SU-DHL-6 (cell line): ENCODE measurements around the gene PTTG1IP.

ENCODE experiments used
- H2AFZ ChIP-seq: fragments of 200-600 bp; sonication (generic); 2 replicates; pipeline ENCODE4 v1.6.1; 2014; ENCODE audit warnings: low read depth, mild to moderate bottlenecking, moderate library complexity, mixed read lengths, antibody characterized with exemption, low read length; ENCODE audit not compliant: severe bottlenecking
- H3F3A ChIP-seq: fragments of 200-600 bp; shearing (Covaris generic); 2 replicates; pipeline ENCODE4 v1.6.0; 2016; ENCODE audit warnings: antibody characterized with exemption, mild to moderate bottlenecking; ENCODE audit not compliant: insufficient read depth
- H3K27ac ChIP-seq: fragments of 200-600 bp; sonication (generic); 2 replicates; pipeline ENCODE4 v1.5.1; 2016; ENCODE audit warnings: low read depth, mild to moderate bottlenecking, low read length, moderate library complexity, mixed read lengths
- H3K27me3 ChIP-seq: fragments of 200-600 bp; sonication (generic), shearing (Covaris generic); 2 replicates; pipeline ENCODE4 v1.6.0; 2014; ENCODE audit warnings: mild to moderate bottlenecking, low read length
- H3K36me3 ChIP-seq: fragments of 200-600 bp; sonication (generic); 2 replicates; pipeline ENCODE4 v1.6.1; 2014; ENCODE audit warnings: mild to moderate bottlenecking, low read length, mixed read lengths
- H3K4me2 ChIP-seq: fragments of 300-600, 200-600 bp; shearing (Covaris generic), sonication (generic); 2 replicates; pipeline ENCODE4 v1.6.0; 2014; ENCODE audit warnings: low read length, low read depth, mild to moderate bottlenecking; ENCODE audit not compliant: poor library complexity, severe bottlenecking
- H3K4me3 ChIP-seq: fragments of 200-600 bp; sonication (generic); 2 replicates; pipeline ENCODE4 v1.5.1; 2014; ENCODE audit warnings: antibody characterized with exemption, low read length, mild to moderate bottlenecking, mixed read lengths; ENCODE audit not compliant: insufficient read depth, poor library complexity, severe bottlenecking
- H3K79me2 ChIP-seq: fragments of 200-600 bp; sonication (generic); 2 replicates; pipeline ENCODE4 v1.6.1; 2014; ENCODE audit warnings: mild to moderate bottlenecking, low read length, moderate library complexity; ENCODE audit not compliant: insufficient read depth
- H3K9ac ChIP-seq: fragments of 200-600 bp; sonication (generic); 2 replicates; pipeline ENCODE4 v1.7.0; 2014; ENCODE audit warnings: mild to moderate bottlenecking, low read length
- H3K9me2 ChIP-seq: fragments of 200-600 bp; sonication (generic); replicated peaks from 2 replicates; pipeline ENCODE4 v1.6.1; 2014; ENCODE audit warnings: low read length; ENCODE audit not compliant: insufficient read depth
- H3K9me3 ChIP-seq: fragments of 200-600 bp; sonication (generic); 2 replicates; pipeline ENCODE4 v1.6.1; 2014; ENCODE audit warnings: low read length, mixed read lengths; ENCODE audit not compliant: insufficient read depth
- H4K20me1 ChIP-seq: fragments of 200-600 bp; sonication (generic); 2 replicates; pipeline ENCODE4 v1.6.1; 2014; ENCODE audit warnings: low read depth, mild to moderate bottlenecking, antibody characterized with exemption, low read length, moderate library complexity, mixed read lengths
- EZH2phosphoT487 ChIP-seq: fragments of 200-600 bp; sonication (generic), shearing (Covaris generic); conservative IDR thresholded peaks from 2 replicates; pipeline ENCODE4 v1.6.1; 2018; ENCODE audit warnings: mild to moderate bottlenecking, antibody characterized with exemption, low read length, moderate library complexity, mixed read lengths
- TF ChIP-seq, protein P1 (sequence below): fragments of 200-600 bp; sonication (generic); IDR thresholded peaks from one replicate; pipeline ENCODE4 v1.5.1; 2017; ENCODE audit warnings: antibody characterized with exemption, mild to moderate bottlenecking, low read length, moderate library complexity; ENCODE audit not compliant: insufficient read depth, poor library complexity, severe bottlenecking

The PTTG1IP gene

GRCh38 chr21:44919913-44920693 is 46.6 kb upstream of the PTTG1IP start:
- no peak for TF ChIP-seq EZH2phosphoT487
- TF ChIP-seq, protein P1, sequence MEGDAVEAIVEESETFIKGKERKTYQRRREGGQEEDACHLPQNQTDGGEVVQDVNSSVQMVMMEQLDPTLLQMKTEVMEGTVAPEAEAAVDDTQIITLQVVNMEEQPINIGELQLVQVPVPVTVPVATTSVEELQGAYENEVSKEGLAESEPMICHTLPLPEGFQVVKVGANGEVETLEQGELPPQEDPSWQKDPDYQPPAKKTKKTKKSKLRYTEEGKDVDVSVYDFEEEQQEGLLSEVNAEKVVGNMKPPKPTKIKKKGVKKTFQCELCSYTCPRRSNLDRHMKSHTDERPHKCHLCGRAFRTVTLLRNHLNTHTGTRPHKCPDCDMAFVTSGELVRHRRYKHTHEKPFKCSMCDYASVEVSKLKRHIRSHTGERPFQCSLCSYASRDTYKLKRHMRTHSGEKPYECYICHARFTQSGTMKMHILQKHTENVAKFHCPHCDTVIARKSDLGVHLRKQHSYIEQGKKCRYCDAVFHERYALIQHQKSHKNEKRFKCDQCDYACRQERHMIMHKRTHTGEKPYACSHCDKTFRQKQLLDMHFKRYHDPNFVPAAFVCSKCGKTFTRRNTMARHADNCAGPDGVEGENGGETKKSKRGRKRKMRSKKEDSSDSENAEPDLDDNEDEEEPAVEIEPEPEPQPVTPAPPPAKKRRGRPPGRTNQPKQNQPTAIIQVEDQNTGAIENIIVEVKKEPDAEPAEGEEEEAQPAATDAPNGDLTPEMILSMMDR, result no peak
- no peaks in the 10 kb centered on the region for H3F3A ChIP-seq
- no peak overlapping the region for H3K4me3 ChIP-seq
- H3K9ac ChIP-seq, result no peak overlapping the region
- no peaks in the 10 kb centered on the region for H3K9me2 ChIP-seq
- no peak overlapping the region for H2AFZ ChIP-seq
- no peaks in the 10 kb centered on the region for H4K20me1 ChIP-seq
- no peaks in the 10 kb centered on the region for H3K9me3 ChIP-seq
- no peaks in the 10 kb centered on the region for H3K27me3 ChIP-seq
- H3K36me3 ChIP-seq, result no peaks in the 10 kb centered on the region
- H3K4me2 ChIP-seq, result no peak overlapping the region
- no peak overlapping the region for H3K27ac ChIP-seq
- no peaks in the 10 kb centered on the region for H3K79me2 ChIP-seq

DNA sequence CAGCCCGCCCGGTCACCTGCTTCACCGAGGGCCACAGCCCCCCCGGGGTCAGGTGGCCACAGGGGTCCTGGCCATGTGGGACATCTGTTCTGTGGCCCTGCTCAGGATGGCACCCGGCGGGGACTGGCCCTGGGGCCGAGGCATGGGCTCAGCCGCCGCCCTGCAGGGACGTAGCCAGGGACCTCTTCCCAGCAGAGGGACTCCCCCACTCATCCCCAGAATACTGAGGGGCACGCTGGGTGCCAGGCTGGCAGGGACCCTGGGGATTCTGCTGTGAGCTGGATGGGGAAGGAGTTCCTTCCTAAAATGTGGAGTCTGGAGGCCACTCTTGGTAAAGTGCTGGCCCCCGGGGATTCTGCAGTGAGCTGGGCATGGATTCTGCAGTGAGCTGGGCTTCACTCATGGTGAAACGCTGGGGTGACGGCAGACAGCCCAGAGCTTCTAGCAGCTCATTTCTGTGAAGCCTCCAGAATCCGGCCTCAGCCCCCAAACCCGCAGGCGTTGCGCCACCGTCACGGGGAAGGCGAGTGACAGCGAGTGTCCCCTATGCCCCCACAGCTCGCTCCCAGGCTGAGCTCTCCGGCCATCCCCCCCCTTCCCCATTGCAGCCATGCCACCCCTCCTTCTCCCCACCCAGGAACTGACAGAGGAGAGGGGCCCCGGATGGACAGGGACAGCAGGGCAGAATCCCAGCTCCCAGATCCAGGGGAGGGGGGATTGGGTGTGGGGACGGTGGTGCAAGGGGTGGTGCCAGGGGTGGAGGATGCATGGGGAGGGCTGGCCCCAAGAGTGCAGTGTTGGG is 45.8 kb upstream of the PTTG1IP start:
- H3K9ac ChIP-seq, result no peak overlapping the region
- TF ChIP-seq, protein P1, result no peak
- H3K4me3 ChIP-seq, result no peak overlapping the region
- no peaks in the 10 kb centered on the region for H3K9me2 ChIP-seq
- H3K27ac ChIP-seq, result no peak overlapping the region
- H3K9me3 ChIP-seq, result no peaks in the 10 kb centered on the region
- no peaks in the 10 kb centered on the region for H4K20me1 ChIP-seq
- H2AFZ ChIP-seq, result no peak overlapping the region
- no peaks in the 10 kb centered on the region for H3K36me3 ChIP-seq
- H3K4me2 ChIP-seq, result no peak overlapping the region
- H3K27me3 ChIP-seq, result no peaks in the 10 kb centered on the region
- H3F3A ChIP-seq, result no peaks in the 10 kb centered on the region
- H3K79me2 ChIP-seq, result no peaks in the 10 kb centered on the region

DNA sequence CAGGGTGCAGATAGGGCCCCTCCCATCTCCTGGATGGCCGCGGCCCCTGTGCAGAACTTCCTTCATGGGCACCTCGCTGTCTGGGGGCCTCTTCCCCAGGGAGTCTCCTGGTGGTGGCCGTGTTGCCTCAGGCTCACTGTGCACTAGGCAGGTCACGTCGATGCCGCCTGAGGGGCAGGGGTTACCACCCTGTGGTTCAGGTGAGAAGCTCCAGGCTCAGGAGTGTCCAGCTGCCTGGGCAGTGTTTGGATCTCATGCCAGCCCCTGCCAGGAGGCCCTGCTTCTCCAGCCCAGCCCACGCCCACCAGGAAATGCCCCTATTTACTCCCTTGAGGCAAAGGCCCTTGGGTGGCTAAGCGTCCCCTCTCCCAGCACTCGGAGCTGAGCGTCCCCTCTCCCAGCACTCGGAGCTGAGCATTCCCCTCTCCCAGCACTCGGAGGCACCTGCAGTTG is 45.1 kb upstream of the PTTG1IP start:
- TF ChIP-seq, protein P1, result no peak
- TF ChIP-seq EZH2phosphoT487, result no peak
- Histone ChIP-seq H3K27ac (no peak overlapping the region), H3F3A (no peaks in the 10 kb centered on the region), H3K36me3 (no peaks in the 10 kb centered on the region), H3K4me2 (no peak overlapping the region), H4K20me1 (no peaks in the 10 kb centered on the region), H2AFZ (no peak overlapping the region), H3K4me3 (no peak overlapping the region), H3K9ac (no peak overlapping the region), H3K79me2 (no peaks in the 10 kb centered on the region), H3K9me3 (no peaks in the 10 kb centered on the region), H3K27me3 (no peaks in the 10 kb centered on the region), H3K9me2 (no peaks in the 10 kb centered on the region)
